ENCODE data around the gene EZH2.

Gene EZH2

DNA sequence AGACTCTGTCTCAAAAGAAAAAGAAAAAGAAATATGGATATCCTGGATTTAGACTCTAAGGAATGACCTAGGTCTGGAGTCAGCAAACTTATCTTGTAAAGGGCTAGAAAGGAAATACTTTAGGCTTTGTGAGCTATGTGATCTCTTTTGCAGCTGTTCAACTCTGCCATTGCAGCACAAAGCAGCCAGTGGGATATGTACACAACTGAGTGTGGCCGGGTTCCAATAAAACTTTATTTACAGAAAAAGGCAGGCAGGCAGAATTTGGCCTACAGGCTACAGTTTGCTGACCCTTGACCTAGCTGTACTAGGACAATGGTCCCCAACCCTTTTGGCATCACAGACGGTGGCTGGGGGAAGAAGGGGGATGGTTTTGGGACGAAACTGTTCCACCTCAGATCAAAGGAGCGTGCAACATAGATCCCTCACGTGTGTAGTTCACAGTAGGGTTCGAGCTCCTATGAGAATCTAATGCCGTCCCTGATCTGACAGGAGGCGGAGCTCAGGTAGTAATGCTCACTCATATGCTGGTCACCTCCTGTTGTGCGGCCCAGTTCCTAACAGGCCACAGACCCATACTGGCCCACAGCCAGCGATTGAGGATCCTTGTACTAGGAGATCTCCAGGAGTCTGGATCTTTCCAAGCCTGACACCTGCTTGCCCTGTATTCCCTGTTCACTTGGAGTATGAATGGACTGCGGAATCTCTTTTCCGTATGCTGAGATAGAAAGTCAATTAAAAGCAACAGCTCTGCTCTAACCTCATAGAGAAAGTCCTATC lies 122.4 kb downstream of the EZH2 start:
- TF ChIP-seq CTCF (IDR thresholded peaks at IDR 0.05; ENCODE audit: insufficient read depth, low read length, missing control alignments) = no peak
- ChIA-PET CTCF (interaction anchor here (0.6 to 1.4 kb wide), 2 partner anchors 115 to 244 kb away, joined by 3 read pairs; no protein-coding TSS in a partner anchor), POLR2A (no interaction called here)
- DNase-seq (ENCODE audit: low read depth, low spot score) = no peak
- no peak overlapping the region for H3K4me3 ChIP-seq (ENCODE audit: low read depth, low read length)

Measured in AG04449 (cell line).